ENCODE measurements around the gene MCTS1.
A peak's percentile ranks its signal among the peaks of the same experiment; 100 is the strongest.
"Not testable (repeated sequence)": the region's sequence is repeated elsewhere in the genome, so short reads cannot be mapped to it uniquely, and the experiment has no call there.

Gene MCTS1

DNA sequence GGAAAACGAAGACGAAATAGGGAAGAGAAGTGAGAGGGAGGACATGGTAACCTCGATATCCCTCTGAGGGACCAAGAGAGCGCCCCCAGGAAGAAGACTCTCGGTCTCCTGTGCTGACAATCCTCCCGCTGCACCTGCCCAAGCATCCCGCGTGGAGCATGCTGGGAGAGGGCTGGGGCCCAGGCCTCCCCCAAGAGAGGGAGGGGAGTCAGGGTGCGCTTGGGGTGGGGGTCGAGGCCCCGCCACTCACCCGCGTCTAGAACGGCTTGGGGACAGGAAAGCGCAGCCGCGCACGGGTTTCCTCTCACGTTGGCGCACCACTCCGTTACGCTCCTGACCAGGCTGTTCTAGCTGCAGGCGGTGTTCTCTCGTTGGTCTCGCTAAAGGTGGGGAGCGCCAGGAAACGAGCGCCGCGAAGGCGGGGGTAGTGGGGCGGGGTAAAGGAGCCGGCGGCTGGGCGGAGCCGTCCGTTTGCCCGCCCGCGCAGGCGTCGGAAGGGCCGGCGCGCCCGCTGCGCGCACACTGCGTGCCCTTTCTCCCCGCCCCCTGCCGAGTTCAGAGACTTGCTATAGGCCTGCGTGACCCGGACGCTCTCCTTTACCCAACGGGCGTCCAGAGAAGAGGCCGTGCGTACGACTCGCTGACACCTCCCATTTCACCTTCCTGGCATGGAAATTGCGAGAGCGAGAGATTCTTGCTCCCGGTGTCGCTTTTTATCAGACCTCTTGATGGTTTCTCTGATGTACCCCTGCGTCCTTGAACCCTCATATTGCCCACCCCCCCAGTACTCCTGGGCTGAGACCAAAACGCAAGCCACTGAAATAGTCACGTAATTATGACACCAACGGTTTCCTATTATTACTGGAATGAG lies 26.0 kb downstream of the MCTS1 start, which contains the start of gene C1GALT1C1:
TSS of gene C1GALT1C1 (minus strand) at position 388 of the 871 bp plus-strand sequence. CDS start 2,888 bp downstream, outside the sequence.
- peak; percentile 78 to 79 for DNase-seq (ENCODE audit: low read depth in 2 of 2)

DNA sequence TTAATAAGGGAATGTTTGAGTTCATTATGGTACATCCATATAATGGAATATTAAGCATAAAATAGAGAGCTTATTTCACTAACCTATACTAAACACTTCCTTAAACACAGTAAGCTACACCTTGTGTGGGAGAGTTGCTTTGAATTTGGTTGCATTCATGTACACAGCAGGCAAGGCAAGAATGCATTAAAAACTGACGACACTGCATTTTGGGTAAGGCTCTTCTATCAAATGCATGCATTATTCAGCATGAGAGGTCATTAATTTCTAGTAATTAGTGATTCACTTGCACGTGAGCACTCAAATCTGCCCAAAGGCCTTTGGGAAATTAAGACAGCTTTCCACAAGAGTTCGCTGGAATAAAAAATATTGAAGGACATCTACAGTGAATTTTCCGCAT lies 34.7 kb downstream of the MCTS1 start:
- DNase-seq (ENCODE audit: low read depth in 2 of 2) = no peak

- no peak for DNase-seq (ENCODE audit: low read depth in 2 of 2)
Observed at GRCh38 chrX:120642871-120643270, 39.0 kb downstream of the MCTS1 start.

DNA sequence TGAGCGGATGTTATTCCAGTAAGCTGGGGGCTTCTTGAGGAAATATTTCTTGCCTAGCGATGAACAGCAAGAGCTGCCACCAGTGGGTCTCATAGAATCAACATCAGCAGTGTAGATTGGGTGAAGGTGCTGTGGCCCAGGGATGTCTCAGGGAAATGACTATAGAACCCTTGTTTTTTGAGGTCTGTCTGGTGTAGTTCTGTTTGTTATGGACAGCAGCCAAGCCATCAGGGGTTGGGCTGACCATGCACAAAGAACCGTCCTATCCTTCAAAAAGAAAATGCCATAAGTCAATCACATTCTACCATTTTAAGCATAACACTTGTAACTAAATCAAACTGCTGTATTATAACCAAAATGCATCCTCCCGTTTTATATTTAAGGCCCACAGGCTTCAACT lies 43.2 kb downstream of the MCTS1 start:
- no peak for DNase-seq (ENCODE audit: low read depth in 2 of 2)

DNA sequence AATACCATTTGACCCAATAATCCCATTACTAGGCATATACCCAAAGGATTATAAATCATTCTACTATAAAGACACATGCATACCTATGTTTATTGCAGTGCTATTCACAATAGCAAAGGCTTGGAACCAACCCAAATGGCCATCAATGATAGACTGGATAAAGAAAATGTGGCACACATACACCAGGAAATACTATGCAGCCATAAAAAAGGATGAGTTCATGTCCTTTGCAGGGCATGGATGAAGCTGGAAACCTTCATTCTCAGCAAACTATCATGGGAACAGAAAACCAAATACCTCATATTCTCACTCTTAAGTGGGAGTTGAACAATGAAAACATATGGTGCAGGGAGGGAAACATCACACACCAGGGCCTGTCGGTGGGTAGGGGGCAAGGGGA lies 48.4 kb downstream of the MCTS1 start:
- not testable (repeated sequence) for DNase-seq (ENCODE audit: low read depth in 2 of 2)

DNA sequence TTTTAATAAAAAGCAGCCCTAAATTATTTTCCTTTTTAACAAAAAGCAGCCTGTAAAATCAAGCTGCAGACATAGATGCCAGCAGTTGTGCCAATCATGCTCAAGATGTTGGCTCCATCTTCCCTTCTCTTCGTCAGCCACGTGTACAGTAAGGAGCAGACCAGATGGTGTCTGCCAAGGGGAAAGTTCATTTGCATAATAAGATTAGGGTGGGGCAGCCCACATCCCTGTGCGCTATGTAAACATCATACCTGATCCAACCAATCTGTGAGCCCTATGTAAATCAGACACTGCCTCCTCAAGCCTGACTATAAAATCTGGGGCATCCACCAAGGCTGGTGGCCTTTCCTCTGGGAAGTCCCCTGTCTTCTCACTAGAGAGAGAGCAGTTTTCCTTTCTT lies 49.1 kb downstream of the MCTS1 start:
- DNase-seq (ENCODE audit: low read depth in 2 of 2) = no peak

DNA sequence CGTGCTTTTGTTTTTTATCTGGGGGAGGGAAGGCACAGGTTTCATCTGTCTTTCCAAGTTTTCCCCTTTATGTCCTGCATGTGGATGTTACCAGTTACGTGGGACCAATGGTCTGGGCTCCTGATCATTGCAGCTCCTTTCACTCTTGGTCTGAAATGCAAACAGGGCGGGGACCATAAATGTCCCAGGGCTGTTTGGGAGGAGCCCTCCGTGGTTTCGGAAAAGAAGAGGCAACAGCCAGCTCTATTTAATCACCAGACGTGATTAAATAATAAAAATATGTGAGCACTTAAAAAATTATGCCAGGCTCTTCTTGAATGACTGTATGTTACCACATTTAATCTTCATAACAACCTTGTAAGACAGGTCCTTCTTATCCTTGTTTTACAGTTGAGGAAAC lies 56.7 kb downstream of the MCTS1 start:
- no peak for DNase-seq (ENCODE audit: low read depth in 2 of 2)
